HuH-7 (cell line): Measurements from ENCODE around the gene SERPINB10.

ENCODE experiments used
- DNase-seq: peaks from one replicate; pipeline ENCODE4 v3.0.0; 2011; ENCODE audit warnings: low spot score

The SERPINB10 gene

GRCh38 chr18:63980896-63981460 lies 73.2 kb downstream of the SERPINB10 start:
- DNase-seq, result no peak

DNA sequence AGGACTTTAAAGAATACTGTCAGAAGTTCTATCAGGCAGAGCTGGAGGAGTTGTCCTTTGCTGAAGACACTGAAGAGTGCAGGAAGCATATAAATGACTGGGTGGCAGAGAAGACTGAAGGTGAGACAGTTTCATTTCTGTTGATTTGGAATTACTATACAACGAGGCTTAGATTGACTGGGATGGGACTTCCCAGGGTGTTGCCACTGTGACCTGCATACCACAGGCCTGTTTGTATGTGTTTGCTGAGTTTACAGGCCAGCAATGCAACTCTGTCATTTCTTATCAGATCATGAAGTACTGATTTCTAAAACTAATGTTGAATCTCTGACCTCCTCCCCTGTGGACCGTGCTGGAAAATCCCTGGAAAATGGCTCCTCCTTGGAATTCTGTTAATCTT lies 74.0 kb downstream of the SERPINB10 start:
- no peak for DNase-seq

- no peak for DNase-seq
Observed at GRCh38 chr18:63982361-63982760, 74.6 kb downstream of the SERPINB10 start.
